ENCODE data around the gene SHC2.

DNA sequence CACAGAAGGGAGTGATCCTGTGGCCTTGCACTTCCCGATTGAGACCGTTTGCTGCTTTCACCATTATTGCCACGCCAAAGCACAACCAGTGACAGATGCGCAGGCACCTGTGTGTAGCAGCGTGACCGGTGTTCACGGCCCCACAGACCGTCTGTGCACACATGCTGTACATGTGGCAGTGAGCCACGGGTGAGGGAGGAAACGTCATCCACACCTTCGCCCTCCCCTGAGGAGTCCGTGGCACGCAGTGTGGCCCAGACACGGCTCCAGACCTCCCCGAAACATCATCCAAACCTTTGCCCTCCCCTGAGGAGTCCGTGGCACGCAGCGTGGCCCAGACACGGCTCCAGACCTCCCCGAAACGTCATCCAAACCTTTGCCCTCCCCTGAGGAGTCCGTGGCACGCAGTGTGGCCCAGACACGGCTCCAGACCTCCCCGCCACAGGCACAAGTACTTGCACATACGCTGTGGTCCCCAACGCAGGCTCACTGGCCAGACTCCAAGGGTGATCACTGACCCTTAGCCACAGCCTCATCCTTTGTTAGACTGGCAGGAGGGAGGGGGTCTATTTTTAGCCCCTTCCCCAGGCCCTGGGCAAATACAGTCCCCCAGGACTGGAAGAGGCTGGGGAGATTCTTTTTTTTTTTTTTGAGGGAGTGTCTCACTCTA, 7.9 kb upstream of the SHC2 start:
- TF ChIP-seq, protein P1, sequence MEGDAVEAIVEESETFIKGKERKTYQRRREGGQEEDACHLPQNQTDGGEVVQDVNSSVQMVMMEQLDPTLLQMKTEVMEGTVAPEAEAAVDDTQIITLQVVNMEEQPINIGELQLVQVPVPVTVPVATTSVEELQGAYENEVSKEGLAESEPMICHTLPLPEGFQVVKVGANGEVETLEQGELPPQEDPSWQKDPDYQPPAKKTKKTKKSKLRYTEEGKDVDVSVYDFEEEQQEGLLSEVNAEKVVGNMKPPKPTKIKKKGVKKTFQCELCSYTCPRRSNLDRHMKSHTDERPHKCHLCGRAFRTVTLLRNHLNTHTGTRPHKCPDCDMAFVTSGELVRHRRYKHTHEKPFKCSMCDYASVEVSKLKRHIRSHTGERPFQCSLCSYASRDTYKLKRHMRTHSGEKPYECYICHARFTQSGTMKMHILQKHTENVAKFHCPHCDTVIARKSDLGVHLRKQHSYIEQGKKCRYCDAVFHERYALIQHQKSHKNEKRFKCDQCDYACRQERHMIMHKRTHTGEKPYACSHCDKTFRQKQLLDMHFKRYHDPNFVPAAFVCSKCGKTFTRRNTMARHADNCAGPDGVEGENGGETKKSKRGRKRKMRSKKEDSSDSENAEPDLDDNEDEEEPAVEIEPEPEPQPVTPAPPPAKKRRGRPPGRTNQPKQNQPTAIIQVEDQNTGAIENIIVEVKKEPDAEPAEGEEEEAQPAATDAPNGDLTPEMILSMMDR (IDR thresholded peaks at IDR 0.05 in 2 of 3, conservative IDR thresholded peaks at IDR 0.05 in 1 of 3; ENCODE audit: insufficient read depth in 2 of 3, low read depth in 1 of 3, low read length in 3 of 3): no peak
- TF ChIP-seq ZNF830 (CRISPR knock-in tag; IDR thresholded peaks at IDR 0.05): no peak
- TF ChIP-seq NCOR1 (IDR thresholded peaks at IDR 0.05): no peak
- no peak for TF ChIP-seq ADNP (tag; IDR thresholded peaks at IDR 0.05)
- TF ChIP-seq ETV1 (tag; conservative IDR thresholded peaks at IDR 0.05; ENCODE audit: low read depth): no peak
- TF ChIP-seq, protein P2, sequence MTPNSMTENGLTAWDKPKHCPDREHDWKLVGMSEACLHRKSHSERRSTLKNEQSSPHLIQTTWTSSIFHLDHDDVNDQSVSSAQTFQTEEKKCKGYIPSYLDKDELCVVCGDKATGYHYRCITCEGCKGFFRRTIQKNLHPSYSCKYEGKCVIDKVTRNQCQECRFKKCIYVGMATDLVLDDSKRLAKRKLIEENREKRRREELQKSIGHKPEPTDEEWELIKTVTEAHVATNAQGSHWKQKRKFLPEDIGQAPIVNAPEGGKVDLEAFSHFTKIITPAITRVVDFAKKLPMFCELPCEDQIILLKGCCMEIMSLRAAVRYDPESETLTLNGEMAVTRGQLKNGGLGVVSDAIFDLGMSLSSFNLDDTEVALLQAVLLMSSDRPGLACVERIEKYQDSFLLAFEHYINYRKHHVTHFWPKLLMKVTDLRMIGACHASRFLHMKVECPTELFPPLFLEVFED (CRISPR knock-in tag; conservative IDR thresholded peaks at IDR 0.05): no peak
- TF ChIP-seq SMC3 (conservative IDR thresholded peaks at IDR 0.05; ENCODE audit: insufficient read depth, low read depth, low read length): no peak
- no peak for TF ChIP-seq POLR3A (IDR thresholded peaks at IDR 0.05; ENCODE audit: borderline replicate concordance, extremely low read depth, insufficient read depth, insufficient read length)
- no peak for TF ChIP-seq MAFK (IDR thresholded peaks at IDR 0.05; ENCODE audit: low read length)
- no peak for TF ChIP-seq ZC3H11A (IDR thresholded peaks at IDR 0.05; ENCODE audit: low read depth, low read length)
- no peak for TF ChIP-seq RAD21 (CRISPR knock-in tag; conservative IDR thresholded peaks at IDR 0.05 in 1 of 2, IDR thresholded peaks at IDR 0.05 in 1 of 2)
- TF ChIP-seq ZFX (CRISPR knock-in tag; IDR thresholded peaks at IDR 0.05): no peak
- TF ChIP-seq, protein P3, sequence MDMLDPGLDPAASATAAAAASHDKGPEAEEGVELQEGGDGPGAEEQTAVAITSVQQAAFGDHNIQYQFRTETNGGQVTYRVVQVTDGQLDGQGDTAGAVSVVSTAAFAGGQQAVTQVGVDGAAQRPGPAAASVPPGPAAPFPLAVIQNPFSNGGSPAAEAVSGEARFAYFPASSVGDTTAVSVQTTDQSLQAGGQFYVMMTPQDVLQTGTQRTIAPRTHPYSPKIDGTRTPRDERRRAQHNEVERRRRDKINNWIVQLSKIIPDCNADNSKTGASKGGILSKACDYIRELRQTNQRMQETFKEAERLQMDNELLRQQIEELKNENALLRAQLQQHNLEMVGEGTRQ (CRISPR knock-in tag; IDR thresholded peaks at IDR 0.05): no peak
- TF ChIP-seq SIN3B (IDR thresholded peaks at IDR 0.05; ENCODE audit: low read depth): no peak

All from K562 (cell line).